HG03095 (cell line): ENCODE data around the gene PLS3.
A peak's percentile ranks its signal among the peaks of the same experiment; 100 is the strongest.
"Not testable (repeated sequence)": the region's sequence is repeated elsewhere in the genome, so short reads cannot be mapped to it uniquely, and the experiment has no call there.

ENCODE experiments used
- ATAC-seq: cut with Tn5 transposase; IDR thresholded peaks from one replicate; pipeline ENCODE4 v1.9.1; 2021; ENCODE audit warnings: moderate library complexity; ENCODE audit not compliant: unreplicated experiment

The PLS3 gene

GRCh38 chrX:115560978-115561604 lies at the start of gene PLS3:
PLS3 (plus strand) TSS chrX:115561174; CDS start chrX:115610251, 49,077 bp downstream.
- ATAC-seq = peak; percentile 62

- no peak for ATAC-seq
Observed at GRCh38 chrX:115518113-115518512, 42.9 kb upstream of the PLS3 start.

- no peak for ATAC-seq
Observed at GRCh38 chrX:115521741-115522140, 39.2 kb upstream of the PLS3 start.

GRCh38 chrX:115522952-115523351 lies 38.0 kb upstream of the PLS3 start:
- ATAC-seq = no peak

GRCh38 chrX:115525486-115525885 lies 35.5 kb upstream of the PLS3 start:
- no peak for ATAC-seq

DNA sequence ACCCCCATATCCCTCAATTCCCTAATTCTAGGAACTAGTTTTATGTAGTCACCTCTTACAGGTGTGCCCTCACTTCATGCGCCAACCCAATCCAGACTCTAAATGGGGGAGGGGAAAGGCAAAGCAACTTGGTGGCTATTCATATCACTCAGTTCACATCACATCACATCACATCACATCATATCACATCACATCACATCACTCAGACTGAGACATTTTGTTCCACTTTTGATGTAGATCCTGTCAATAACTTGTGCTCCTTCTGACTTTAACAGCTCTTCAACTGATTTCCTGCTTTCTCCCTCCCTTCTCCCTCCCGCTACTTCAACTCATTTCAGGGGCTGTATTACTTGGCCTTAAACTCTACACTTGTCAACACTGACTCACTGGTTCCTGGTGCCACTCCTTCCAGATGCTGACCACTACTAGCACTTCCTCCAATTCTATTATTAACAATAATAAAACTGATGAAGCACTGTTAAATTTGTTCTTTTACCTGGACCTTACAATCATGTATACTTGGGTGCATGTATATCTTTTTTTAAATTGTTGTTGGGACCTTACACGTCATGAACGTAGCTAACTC lies 29.1 kb upstream of the PLS3 start:
- ATAC-seq = no peak

DNA sequence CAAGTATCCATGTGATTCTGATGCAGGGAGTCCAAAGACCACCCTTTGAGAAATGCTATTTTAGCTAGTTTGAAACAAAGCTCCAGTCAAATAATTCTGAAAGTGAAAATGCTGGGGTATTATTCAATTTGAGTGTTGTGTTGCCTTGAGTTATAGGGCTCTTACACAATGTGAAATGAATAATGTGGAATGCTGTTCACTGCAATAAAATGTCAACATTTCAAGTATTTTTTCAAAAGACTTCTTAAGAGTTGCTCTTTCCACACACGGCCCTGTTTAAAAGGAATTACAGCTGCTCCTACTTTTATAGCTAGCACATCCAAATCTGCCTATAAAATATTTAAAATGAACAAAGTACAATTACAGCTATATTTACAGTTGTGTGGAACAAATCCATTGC lies 27.5 kb upstream of the PLS3 start:
- no peak for ATAC-seq

GRCh38 chrX:115534383-115534782 lies 26.6 kb upstream of the PLS3 start:
- ATAC-seq = no peak

- no peak for ATAC-seq
Observed at GRCh38 chrX:115535421-115535820, 25.6 kb upstream of the PLS3 start.

DNA sequence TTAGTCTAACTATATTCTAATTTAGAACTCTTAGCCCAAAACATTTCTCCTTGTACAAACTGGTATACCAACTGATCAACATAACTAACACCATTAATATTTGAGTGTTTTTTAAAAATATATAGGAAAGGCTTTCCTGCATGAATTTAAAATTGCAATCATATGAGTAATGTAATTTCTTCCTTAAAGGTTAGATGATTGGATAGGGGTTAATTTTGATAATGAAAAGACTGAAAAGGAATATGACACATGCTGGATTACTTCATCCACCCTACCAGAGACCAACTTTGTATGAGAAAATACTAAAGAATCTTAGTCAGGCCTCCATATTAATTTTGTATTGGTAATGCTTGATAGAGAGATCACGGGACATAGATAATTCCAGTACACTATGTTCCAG lies 25.1 kb upstream of the PLS3 start:
- ATAC-seq = no peak

- no peak for ATAC-seq
Observed at GRCh38 chrX:115539841-115540240, 21.1 kb upstream of the PLS3 start.

- not testable (repeated sequence) for ATAC-seq
Observed at GRCh38 chrX:115541045-115541444, 19.9 kb upstream of the PLS3 start.

DNA sequence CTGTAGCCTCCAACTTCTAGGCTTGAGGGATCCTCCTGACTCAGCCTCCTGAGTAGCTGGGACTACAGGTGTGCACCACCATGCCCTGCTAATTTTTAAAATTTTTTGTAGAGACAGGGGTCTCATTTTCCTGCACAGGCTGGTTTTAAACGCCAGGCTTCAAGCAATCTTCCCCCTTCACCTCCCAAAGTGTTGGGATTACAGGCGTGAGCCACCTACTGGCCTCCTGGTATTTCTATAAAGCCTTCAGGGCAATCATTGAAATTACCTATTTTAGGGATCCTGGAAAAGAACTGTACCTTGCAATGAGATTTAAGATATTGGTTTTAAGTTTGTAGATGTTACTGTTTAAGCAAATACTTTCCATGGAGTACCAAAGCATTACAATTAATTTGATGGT lies 13.5 kb upstream of the PLS3 start:
- ATAC-seq = no peak

DNA sequence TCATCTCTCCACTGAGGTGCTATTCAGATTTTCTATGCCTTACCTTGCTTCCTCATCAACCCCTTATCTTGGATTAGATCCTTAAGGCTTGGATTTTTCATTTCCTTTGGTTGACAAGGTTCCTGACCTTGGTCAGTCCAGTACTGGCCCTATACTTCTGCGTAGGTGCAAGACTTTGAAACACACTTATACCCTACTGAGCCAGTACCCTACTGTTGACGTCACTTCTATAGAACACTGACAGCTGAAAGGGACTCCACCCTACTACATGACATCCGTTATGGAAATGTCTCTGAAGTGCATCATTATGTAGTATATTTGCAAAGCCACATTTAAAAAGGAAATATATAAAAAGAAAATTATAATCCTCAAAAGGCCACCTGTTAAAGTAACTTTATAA lies 12.0 kb upstream of the PLS3 start:
- ATAC-seq = no peak

DNA sequence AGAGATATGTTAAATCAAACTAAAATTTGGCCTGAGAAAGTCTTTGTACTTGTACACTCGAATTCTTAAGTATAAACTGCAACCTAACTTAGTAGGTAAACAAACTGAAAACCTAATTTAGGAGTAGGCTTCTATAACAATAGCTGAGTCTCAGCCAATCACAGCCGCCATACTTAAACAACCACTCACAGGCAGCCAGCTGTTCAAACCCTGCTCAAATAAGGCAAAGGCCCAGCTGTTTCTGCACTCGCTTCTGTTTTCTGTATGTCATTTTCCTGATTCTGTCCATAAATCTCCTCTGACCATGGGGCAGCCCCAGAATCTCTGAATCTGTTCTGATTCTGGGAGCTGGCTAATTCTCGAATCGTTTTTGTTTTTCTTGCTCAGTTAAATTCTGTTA lies 7.8 kb upstream of the PLS3 start:
- no peak for ATAC-seq

DNA sequence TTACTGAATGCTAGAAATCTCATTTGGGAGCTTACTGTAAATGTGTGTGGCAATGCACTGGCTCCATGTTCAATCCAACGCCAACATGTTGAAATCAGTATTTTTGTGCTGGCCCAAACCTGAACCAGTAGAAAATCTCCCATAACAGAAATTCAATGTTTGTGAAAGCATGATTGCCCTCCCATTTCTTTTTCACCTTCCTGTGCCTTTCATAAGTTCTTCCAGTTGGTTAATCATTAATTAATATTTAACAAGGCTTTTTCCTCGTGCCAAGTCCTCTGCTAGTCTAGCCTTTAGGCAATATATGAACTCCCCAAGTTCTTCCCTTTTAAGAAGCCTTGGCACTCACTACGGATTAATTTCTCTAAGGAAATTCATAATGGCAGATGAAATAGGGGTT lies 1.3 kb upstream of the PLS3 start:
- no peak for ATAC-seq

- ATAC-seq = no peak
Observed at GRCh38 chrX:115560211-115560977, 580 bp upstream of the PLS3 start.

DNA sequence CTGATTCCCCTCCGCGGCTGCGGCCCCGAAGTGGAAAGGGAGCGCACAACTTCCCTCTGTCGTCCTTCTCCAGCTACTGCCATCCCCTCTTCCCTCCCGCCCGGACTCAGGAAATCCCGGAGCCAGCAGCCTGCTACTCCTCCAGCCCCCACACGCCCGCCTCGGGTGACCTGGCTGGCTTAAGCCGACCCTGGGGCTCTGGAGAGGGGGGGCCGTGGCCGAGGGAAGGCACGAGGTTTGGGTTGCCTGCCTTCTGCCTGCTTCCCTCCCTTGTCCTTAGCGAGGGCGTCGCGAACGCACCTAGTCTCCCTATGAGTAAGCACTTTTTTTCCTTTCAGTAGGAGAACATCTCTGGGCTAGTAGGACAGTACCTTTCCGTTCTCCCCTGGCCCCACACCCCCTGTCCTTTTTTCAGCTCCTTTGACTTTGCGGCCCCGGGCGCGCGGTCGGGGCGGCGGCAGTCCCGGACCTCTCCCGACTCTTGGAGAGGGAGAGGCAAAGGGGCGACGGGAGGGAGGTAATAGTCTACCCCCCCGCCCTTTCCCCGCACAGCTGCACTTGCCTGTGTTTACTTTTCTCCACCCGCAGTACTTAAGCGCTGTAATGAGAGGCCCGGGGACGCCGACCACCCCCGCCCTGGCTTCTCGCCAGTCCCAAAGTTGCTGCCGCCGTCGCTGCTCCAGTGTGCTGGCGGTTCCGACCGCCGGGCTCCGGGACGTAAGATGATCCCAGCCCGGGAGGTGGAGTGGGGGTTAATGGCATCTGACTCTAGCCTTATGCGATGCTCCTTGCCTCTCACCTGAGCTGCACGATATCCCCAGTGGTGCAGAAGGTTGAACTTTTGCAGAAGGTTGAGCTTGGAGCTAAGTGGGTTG lies 868 bp downstream of the PLS3 start:
- peak; percentile 34 for ATAC-seq

DNA sequence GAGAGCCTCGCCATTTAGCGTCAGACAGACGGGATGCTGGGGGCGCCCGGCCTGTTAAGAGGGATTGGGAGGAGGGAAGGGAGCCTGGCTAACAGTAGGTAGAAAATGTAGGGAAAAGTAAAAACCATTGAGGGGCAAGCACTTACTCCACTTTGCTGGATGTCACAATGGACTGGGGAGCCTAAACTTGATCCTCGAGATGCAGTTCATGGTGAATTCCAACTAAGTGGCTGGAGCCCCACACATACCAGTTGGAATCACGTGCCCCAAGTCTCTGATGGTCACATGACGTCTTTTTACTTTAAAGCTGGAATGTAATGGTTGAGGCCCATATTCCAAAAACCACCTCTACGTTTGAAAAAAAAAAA lies 1.5 kb downstream of the PLS3 start:
- ATAC-seq = no peak

GRCh38 chrX:115563633-115564162 lies 2.7 kb downstream of the PLS3 start:
- no peak for ATAC-seq

DNA sequence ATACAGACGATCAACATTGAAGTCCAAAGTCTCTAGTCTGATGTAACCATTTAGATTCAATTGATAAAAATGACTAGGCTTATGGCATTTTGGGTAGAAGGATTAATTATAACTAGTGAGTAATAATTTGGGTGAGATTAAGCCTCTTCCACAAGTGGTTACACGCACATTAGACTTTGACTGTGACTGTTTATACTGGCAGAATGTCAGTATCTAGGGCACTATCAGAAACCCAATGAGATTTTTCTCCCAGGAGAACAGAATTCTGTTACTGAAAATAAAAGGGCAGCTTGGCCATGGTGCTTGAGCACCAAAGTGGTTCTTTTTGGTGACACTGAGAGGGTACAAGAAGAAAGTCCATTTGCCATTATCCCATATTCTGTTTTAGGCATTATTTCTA lies 3.3 kb downstream of the PLS3 start:
- no peak for ATAC-seq
